ENCODE data around the gene XRCC3.

Gene XRCC3

DNA sequence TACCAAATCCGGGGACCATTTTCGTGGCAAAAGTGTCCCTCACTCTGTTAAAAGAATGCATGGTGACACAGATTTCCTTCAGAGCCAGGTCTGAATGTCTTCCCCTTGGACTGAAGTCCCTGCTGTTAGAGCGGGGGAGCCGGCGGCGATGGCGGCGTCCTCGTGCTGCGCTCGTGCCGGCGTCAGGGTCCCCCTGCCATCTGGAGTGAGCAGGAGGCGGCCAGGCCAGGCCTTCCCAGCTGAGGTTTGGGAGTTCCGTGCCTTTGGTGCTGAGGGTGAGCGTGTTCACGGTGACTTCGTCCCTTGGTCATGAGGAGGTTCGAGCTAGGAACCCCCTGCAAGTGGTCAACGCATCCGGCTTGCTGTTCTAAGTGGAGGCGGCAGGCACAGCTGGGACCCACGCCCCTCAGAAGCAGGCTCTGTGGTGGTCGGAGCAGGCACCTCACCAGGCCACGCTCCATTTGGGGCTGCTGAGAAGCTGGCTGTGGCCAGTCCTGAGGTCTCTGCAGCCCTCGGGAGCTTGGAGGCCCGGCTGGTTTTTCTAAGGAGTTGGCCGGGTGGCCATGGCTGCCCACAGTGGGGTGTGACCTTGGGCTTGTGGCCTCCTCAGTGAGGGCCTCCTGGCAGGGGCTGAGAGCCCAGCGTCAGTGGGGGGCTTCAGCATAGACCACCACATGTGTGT, 9.9 kb upstream of the XRCC3 start:
- no peak for DNase-seq

DNA sequence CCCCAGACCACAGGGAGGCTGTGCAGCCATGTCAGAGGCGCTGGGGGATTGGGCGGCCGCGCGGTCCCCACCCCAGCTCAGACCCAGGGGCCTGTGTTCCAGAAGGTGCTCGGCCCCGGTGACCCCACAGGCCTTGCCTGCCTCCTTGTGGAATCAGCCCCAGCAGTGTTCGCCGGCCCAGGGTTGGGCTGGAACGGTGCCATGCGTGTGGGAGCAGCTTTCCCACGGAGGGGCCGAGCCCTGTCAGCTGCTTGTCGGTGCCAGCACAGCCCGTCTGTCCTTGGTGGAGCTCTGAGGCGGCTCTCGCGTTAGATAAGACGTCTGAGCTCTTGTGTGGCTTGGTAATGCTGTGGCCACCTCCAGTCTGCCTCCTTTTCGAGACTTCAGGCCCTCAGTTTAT, 8.9 kb upstream of the XRCC3 start:
- no peak for DNase-seq

DNA sequence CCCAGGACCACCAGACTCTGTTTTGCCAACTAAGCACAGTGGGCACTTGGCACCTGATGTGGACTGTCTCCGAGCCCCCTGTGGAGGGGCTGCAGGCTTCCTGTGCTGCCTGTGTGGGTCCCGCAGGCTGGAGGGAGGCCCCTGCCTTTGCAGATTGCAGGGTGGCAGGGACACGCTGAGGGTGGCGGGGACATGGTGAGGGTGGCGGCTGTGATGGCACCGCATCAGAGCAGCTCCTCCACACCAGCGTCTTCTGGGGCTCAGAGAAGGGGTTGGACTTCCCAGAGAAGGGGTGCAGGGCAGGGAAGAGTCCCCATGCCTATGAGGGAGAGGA, 8.5 kb upstream of the XRCC3 start:
- no peak for DNase-seq

DNA sequence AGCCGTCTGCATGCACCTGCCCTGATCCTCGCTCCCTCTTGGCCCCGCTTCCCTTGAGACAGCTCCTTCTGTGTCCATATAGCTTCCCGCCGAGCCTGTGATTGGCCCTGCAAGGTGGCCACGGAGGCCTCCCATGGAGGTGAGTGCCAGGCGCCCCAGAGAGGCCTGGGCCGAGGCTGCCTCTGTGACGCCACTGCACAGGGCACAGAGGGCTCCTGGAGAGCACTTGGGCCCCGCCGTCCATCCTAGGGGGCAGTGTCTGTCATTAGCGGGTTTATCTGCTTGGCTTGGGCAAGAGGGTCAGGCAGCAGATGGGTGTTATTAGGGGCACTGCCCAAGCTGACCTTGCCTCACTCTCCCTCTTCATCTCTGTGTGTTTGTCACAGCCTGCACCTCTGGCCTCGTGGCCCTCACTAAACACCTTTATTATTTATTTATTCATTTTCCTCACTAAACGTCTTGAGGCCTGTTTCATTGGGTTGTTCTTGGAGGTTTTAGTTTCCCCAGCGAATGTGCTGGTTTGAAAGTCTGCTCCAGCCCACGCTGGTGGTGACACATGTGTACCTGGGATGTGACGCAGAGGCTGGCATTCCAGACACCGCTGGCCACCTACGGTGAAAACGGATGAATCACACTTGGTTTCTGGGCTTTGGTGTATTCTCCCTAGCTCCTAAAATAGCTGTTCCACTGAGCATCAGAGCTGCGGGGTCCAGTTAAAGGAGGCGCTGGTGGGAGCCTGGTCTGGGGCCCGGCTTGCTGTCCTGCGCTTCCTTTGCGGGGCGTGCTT, 6.3 kb upstream of the XRCC3 start:
- DNase-seq: peak; percentile 79

DNA sequence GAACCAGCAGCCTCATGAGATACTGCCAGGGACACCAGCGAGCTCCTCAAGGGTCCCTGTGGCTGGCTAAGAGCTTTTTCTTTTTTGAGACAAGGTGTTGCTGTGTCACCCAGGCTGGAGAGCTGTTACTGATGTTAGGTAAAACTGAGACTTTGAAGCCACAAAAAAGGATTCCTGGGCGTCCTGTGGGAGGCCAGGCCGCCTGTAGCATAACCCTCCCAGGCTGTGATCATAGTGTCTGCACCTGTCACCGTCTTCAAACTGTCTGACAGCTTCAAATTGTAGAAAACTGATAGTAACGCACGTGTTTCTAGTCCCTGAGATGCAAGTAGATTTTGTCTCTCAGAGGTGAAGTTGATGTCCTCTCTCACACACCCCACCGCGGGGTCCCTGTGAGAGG, 4.5 kb upstream of the XRCC3 start:
- DNase-seq: no peak

DNA sequence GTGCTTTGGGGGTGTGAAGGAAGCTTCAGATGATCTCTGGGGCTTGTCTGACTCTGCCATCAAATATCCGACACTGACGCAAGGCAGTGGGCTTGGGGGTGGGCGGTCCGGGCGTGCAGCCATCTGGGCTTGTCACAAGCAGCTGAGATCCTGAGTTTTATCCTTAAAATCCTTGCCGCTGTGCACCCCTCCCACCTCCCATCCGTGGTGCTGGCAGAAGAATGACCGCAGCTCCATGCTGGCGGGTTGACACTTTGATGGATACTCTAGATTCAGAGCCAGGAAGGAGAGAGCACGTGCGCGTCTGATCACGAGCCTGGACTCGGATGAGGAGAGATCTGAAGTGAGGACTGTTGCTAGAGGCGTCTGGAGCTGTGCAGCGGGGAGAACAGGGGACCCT, 3.3 kb upstream of the XRCC3 start:
- no peak for DNase-seq

DNA sequence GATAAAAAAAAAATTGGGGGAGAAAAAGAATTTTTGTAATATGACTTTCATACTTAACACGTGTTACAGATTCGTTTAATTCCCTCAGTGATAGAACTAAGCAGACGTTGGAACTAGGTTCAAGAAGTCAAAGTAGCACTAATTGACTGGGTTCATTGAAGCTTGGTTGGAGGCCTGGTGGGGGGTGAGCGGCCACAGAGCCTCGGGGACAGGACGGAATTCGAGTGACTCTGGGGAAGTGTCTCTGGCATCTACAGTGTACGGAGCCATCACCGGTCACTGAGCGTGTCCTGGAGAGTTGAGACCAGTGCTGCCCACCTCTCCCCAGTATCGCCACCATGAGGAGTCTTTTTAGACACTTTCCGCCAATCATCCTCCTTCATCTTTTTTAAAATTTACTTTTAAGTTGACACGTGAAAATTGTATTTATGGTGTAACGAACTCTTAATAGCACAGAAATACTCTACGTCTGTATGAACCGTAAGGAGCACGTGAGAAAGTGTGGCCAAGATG, 1.7 kb upstream of the XRCC3 start:
- no peak for DNase-seq

DNA sequence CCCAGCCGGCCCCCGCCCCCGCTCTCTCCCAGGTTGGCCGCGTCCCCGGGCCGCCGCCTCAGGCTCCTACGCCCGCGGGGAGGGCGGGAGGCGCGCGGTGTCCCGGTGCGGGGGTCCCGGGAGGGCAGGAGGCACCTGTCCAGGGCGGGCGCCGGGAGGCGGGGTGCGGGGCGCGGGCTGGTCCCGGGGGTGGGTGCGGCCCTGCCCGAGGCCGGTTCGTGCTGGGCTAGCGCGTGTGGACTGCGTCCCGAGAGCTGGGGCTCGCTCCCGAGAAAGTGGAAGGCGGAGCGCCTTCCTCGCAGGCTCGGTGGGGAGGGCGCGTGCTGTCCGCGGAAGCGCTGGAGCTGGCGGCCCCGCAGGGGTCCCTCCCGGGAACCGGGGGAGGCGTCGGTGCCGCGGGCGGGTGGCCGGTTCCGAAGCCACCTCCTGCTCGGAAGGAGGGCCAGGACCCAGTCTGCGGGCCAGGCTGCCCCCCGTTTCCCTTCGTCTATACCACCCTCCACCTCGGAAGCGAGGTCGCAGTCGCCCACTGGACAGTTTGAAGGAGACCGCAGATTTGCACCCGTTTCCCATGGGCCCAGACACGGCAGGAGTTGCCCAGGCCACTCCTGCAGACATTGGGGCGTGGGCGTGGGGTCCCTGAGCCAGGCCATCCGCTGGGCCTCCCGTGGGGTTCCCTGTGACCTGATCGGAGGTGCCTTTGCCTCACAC, 995 bp upstream of the XRCC3 start:
- no peak for DNase-seq

DNA sequence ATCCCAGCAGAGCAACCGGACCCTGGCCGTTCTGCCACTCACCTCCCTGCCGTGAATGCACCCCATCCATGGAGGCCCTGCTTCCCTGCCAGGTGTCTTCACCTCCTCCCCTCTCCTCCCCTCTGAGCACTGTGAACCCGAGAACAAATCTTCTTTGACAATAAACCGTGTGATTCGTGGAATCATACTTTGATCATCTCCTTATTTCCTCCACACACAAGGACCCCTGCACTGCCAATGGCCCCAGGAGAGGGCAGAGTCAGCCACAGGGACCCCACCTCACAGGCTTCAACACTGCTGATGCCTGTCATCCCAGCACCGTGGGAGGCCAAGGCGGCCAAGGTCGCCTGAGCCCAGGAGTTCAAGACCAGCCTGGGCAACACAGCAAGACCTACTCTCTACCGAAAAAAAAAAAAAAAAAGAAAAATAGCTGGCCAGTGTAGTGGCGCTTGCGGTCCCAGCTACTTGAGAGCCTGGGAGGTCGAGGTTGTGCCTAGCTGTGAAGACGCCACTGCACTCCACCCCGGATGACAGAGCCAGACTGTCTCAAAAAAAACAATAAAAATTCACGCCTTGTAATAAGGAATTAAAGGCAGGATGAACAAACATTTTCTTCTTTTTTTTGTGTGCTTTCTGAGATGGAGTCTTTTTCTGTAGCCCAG, 1.1 kb downstream of the XRCC3 start:
- no peak for DNase-seq

DNA sequence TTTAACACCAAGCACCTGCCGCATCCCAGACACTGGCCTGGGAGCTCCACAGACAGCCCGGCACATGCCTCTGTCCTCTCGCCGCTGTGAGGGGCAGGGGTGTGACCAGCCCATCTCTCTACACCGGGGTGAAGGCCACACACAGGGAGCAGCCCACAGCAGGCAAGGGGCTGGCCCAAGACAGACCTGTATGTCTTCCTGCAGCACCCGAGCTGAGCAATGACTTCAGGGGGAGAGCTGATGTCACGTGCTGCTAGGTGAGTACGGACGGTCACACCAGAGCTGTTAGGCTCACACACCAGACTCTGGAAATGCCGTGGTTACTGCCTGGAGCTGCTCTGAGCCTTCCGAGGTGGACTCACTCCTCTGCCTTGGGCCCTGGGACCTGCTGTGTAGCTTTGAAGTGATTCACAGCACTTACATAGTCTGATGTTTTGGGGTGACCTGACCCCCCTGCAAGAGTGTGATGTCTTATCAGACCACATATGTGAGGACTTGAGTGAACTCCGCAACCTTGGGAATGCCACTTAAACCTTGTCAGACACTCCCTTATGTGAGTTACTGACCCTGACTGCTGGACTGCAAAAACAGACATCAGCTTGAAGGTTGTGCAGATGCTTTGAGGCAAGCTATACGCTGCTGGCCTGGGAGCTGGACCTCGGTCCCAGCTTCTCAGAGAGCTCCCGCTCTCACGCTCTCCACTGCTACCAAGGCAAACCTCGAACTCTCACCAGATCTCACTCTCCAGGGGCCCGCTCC, 1.8 kb downstream of the XRCC3 start:
- DNase-seq: no peak

DNA sequence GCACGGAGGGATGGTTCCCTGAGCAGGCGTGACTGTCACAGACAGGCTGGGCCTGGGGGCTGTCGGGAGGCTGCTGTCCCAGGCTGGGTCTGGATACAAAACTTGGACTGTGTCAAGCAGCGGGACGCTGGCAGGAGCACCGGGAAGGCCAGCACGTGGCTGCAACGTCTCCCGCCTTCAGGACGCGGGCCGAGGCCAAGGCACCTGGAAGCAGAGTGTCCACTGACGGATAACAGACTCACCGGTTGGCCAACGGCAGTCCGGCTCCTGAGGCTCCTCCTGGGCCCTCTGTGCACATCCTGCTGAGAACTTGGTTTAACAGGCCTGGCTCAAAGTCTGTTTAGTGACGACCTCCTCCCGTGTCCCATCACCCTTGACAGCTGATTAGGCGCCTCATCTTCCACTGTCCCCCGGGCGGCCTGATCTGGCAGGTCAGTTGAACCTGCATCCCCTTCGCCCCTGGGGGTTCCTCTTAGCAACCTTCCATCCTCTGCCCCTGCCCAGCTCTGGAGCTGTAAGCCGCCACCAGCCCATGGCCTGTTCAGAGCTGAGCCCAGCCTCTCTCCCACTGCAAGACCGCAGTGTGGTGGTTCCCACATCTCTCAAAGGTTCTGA, 2.5 kb downstream of the XRCC3 start:
- no peak for DNase-seq

DNA sequence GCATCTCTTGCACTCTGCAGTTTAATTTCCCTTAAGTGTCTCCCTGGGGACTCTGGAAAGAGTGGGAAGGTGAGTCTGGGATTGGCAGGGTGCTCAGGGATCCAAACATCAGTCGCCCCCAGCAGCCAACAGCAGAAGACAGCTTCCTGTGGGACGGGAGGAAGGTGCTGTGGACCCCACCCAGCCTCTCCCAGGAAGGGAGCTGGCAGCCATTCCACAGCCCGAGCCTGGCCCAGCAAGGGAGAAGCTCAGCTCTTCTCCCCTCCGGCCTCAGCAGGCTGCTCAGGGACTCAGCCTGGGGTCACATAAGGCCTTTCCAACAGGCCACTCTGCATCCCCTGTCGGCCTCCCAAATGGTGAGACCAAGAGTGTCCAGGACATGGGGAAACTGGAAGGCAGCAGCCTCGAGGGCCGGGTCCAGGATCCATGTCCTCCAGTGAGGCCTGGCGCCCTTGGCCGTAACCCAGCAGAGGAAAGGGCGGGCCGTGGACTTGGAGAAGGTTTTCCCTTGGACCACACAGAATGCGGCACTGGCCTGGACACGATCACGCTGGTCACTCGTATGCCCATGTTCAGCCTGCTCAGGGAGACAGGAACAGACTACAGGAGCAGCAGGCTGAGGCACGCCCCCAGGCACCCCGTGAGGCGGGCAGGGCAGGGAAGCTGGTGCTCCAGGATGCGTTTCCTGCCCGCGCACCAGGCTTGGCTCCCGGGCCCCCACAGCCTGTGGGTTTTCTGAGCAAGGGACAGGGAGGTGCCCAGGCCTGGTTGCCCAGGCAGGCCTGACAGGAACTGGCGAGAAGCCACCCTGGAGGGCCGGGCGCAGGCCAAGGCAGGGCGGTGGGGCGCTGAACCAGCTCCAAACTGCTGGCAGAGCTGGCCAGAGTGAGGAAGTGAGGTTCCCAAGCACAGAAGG, 3.5 kb downstream of the XRCC3 start:
- DNase-seq: no peak

DNA sequence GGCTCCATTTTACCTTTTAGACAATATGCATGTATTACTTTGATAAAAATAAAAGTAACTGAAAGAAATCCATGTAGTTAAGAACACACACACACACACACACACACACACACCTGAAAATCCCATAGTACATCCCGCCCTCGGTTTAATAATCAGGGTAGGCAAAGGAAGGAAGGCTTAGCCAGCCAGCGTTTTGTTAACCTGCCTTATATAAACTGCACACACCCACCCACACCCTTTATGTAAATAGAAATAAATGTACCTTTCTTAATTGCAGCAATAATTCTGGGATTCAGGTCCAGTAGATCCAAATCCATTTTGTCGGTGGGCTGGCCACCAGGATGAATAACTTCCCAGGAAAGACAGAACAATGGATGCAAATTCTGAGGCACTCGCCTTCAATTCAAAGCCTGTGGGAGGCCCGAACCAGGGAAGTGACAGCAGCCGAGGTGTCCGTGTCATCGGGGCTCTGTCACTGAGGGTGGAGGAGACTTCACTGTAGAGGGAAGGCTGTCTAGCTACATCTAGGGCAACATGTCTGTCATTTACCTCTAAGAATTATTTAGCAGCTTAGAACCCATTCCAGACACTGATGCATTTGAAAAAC, 4.4 kb downstream of the XRCC3 start:
- no peak for DNase-seq

DNA sequence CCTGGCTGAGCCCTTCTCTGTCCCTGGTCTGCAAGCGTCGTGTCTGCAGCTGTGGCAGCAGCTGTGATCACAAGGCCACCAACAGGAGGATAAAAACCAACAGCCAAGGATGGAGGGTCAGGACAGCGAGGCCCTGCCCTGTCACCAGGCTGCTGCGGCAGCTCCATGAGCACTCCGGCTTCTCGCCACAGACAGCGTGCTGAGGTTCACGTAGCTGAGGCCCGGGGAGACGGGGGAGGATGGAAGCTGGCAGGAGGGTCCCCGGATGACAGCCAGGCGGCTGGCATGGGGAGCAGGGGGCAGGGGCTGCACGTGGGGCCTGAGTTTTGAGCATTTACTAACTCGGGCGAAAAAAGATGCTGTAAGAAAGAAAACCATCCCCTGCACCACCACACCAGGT, 5.4 kb downstream of the XRCC3 start:
- no peak for DNase-seq

DNA sequence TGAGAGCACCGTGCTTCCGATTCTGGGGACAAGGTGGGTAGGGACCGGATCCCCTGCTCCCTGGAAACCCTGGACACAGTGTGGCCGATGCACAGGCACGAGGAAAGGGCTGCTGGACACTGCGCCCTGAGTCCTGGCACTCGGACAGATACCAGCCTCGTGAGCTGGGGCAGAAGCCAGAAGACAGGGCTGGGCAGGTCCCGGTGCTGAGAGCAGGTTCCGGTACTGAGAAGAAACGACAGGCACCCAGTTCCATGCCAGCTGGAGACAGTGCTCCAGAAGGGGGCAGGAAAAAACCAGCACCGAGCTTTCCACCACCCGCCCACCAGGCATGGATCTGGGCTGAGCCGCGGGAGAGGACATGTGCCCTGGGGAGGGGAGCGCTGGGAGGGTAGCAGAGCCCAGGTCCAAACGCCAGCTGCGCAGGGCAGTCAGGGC, 6.5 kb downstream of the XRCC3 start:
- no peak for DNase-seq

DNA sequence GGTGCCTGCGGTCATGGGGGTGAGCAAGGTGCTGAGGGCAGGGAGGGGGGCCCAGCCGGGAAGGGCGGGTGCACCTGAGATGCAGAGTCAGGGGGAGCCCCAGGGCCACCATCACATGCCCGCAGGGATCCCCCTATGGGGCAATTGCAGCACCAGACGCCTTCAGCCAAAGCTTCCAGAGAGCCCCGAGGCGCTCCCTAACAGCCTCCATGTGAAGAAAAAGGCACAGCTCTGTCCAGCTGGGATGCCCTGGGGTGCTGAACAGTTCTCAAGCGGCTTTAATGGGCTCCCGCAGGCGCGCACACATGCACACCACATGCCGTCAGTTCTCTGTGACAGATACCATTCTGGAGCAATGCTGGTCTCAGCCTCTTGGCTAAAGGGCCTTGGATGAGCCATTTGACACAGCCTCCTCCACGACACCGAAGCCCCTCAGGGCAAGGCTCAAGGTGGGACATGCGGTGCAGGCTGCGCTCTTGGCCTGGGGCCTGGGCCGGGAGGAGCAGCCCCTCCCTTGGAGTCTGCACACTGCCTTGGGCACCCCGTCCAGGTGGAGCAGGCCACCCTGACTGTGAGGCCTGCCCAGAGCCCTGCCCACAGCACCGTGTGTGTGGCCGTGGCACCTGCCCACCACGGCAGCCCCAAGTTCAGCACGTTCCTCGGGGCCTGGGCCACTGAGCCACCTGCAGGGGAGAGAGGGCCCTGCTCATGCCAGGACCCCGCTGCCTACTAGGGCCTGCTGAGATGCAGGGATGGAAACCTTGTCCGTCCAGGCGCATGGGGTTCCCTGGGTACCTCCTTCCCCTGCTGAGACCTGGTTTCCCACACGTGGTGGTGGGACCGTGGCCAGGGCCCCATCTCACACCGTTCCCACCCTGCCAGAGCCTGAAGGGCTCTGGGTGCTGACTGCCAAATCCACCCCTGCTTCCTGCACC, 7.7 kb downstream of the XRCC3 start:
- no peak for DNase-seq

DNA sequence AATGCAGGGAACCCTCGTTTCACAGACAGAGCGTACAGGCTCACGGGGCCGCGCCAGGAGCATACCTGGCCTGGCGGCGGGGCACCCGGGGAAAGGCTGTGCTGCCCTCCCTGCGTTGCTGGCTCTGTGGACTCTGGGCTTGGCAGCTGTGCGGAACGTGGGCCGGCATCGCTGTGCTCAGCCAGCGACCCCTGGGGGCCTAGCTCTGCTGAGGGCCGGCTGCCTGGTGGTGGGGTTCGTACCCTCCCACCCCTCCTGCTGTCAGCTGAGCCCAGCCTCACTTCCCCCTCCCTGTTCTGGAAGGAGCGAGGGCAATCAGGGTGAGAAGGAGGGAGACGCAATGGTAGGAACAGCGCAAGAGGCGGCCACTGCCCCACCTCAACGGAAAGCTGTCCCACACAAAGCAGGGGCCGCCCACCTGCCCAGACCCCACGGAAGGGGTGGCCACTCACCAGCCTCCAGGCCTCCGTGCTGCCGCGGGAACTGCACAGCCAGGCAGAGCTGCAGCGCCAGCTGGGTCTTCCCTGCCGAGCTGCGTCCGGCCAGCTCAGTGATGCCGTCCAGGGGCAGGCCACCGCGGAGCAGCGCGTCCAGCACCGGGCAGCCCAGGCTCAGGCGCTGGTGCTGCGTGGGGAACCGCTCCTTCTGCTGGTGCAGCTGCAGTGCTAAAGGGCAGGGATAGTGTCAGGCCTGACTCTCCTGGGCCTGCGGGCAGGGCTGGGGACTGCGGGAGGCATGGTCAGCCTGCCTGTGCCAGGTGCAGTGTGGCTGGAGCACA, 8.5 kb downstream of the XRCC3 start:
- DNase-seq: no peak

DNA sequence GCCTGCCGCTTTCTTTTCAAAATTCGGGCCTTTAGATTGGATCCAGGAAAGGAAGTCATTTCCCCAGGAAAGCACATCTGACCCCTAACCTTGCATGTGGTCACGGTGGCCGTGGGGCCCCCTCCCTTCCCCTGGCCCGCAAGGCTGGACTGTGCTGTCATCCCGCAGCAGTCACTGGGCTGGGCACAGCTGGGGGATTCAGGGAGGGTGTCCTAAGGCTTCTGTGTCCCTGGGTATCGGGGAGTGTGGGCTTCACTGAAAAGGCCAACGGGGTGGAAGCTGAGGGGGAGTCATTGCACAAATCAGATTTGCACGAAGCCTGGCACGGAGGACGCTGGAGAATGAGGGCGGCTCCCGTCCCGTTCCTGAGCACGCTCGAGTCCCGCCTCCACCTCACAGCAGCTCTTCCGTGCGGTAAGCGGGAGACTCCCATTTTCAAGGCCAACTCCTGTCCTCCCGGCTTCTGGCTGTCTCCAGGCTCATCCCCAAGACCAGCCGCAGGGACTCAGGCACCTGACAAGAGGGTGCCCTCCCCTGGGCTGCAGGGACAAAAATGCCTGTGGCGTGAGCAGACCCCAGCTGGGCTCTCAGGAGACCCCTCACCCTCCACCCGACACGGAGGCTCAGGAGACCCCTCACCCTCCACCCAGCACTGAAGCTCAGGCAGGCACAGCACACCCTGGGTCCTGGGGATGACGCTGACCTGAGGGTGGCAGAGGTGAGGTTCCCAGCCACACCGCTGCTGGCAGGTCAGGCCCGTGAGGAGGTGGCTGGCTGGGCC, 9.6 kb downstream of the XRCC3 start:
- no peak for DNase-seq
